HTR-8/SVneo (cell line): ENCODE results near the gene CASP10.
"Not testable (repeated sequence)": the region's sequence is repeated elsewhere in the genome, so short reads cannot be mapped to it uniquely, and the experiment has no call there.

Source experiments
- DNase-seq: peaks from one replicate; pipeline ENCODE4 v3.0.0; 2011; ENCODE audit warnings: low spot score, mixed read lengths; ENCODE audit not compliant: insufficient read length
- FAIRE-seq: peaks from 2 replicates; lab custom pipeline; 2011; peaks lifted over from hg19 to GRCh38; lab: Jason Lieb, UNC

CASP10 gene

DNA sequence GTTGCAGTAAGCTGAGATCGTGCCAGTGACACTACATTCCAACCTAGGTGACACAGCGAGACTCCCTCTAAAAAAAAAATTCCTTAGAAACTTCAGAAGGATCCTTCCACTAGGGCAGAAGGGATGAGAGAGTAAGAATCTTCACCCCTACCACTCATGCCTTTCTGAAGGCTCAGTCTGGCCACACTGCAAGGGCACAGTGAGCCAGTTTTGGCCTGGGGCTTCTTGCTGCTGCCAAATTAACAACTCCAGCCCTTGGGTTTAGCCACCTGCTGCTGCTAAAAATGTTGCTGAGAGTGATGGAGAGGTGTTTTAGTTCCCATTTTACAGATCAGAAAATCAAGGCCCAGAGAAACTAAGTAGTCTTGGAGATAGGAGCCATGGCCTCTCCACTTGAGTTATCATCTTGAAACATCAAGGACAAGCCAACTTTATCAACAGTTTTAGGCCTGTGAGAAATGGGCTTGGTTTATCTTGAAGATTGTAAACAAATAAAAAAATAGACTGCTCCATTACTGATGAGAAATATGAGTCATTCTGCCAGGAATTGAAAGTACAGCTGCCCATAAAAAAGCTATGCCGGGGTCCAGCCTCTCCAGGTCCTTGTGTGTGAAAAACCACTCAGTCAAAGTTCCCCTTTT lies 45.5 kb downstream of the CASP10 start:
- no peak for DNase-seq
- no peak for FAIRE-seq

DNA sequence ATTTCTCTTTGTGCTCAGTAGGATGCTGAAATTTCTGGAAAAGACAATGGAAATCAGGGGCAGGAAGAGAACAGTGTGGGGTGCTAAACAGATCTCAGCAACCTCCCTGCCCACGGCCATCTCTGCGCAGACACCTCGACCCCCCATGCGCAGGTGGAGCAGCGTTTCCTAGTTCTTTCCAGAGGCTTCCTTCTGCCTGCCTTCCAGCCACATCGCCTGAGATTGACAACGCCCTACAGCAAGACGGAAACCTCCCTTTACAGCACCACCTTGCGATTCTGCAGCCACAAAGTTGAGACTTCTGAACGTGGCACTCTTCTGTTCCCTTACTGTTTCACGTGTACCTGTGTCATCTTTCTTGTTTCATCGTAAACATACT lies 46.0 kb downstream of the CASP10 start:
- DNase-seq (no peak), FAIRE-seq (no peak)

DNA sequence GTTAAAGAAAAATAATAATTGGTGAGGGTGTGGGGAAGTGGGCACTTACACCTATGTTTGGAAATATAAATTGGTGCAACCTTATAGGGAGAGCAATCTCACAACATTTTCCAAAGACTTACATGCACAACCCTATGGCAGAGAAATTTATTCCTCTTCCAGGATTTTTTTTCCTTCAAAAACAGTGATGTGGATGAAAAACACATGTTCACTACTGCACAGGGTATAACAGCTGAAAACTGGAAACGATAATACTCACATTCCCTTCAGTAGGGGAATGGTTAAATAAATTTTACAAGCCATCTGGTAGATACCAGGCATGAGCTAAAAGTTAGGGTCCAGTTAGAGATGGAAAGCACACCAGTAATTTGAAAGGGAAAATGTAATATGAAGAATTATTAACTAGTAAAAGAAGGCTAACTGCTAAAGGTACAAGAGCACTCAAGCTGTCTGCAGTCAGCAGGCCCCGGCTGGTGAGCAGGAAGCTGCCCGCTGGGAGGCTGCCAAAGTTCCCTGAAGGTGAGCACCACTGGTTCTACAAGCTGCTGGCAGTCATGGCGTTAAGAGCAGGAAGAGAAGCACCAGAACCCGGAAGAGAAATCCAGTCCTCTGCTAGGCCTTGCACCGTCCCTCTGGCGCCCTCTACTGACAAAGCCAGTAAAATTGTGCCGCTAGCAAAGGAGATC lies 49.0 kb downstream of the CASP10 start:
- DNase-seq (peak; percentile 92), FAIRE-seq (no peak)

DNA sequence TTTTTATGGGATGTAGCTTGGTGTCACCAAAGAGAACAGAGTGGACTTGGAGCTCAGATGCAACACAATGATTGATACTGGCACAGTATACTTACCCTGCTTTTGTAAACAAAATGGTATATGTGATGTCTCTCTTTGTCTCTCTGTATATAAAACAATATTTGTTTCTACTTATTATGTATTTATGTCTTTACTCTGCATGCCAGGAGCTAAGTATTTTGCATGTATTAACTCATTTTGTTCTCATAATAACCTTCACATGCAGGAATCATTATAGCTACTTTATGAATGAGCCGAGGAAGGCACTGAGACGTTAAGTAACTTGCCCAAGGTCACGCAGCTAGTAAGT lies 49.5 kb downstream of the CASP10 start:
- FAIRE-seq (no peak), DNase-seq (no peak)

GRCh38 chr2:201233192-201233811 lies 50.4 kb downstream of the CASP10 start:
- FAIRE-seq (no peak), DNase-seq (peak; percentile 33)

DNA sequence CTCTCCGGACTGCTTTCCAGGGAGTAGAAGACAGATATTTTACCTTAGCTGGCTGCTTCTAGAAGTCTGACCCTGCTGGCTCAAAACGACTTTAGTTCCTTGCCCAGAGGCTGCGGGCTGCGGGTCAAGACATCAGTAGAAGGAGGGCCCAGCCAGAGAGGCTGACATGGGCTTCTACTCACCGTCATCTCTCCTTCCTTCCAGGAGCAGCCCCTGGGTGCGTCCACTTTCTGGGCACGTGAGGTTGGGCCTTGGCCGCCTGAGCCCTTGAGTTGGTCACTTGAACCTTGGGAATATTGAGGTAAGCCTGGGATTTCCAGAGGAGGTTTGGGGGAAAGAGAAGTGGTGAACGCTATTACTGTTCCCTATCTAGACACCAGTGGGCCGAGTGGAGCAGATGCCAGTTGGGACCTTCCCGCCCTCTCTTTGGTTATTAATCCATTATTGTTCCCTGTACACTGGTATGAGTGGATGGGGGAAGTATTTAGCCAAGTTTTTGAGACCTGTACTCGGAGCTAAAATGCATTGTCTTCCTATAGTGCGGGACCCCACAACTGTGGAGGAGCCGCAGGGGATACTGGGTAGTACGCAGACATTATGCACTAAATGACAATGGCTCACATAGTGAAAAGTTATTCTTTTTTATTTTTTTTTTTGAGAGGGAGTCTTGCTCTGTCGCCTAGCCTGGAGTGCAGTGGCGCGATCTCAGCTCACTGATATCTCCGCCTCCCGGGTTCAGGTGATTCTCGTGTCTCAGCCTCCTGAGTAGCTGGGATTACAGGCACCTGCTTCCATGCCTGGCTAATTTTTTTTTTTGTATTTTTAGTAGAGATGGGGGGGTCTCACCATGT lies 51.1 kb downstream of the CASP10 start:
- no peak for FAIRE-seq
- DNase-seq, result no peak

GRCh38 chr2:201234663-201235135 lies 51.8 kb downstream of the CASP10 start:
- FAIRE-seq (no peak), DNase-seq (no peak)

DNA sequence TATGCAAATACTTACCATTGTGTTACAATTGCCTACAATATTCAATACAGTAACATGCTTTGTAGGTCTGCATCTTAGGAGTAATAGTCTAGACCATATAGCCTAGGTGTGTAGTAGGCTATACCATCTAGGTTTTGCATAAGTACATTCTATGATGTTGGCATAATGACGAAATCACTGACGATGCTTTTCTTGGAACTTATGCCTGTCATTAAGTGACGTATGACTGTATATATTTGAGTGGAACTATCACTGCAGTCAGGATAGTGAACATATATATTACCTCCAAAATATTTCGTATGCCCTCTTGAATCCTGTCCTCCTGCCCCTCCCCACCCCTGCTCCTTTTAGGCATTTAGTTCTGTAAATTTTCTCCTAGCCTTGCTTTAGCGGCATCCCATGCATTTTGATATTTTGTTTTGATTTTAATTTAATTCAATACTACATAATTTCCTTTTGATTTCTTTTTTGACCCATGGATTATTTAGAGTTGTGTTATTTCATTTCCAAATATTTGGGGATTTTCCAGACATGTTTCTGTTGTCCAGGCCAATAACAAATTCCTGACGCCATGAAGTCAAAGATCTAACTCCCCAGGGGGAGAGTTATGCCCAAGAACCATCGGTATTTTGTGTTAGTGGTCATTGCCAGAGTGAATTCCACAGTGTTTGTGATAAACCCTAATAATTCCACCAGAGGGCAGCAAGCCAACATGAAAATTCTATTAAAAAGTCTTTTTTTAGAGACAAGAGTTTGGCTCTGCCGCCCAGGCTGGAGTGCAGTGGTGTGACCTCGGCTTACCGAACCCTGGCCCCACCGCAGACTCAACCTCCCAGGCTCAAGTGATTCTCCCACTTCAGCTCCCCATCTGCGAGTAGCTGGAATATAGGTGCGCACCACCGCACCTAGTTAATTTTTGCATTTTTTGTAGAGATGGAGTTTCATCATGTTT lies 53.2 kb downstream of the CASP10 start:
- DNase-seq (peak; percentile 63), FAIRE-seq (no peak)

DNA sequence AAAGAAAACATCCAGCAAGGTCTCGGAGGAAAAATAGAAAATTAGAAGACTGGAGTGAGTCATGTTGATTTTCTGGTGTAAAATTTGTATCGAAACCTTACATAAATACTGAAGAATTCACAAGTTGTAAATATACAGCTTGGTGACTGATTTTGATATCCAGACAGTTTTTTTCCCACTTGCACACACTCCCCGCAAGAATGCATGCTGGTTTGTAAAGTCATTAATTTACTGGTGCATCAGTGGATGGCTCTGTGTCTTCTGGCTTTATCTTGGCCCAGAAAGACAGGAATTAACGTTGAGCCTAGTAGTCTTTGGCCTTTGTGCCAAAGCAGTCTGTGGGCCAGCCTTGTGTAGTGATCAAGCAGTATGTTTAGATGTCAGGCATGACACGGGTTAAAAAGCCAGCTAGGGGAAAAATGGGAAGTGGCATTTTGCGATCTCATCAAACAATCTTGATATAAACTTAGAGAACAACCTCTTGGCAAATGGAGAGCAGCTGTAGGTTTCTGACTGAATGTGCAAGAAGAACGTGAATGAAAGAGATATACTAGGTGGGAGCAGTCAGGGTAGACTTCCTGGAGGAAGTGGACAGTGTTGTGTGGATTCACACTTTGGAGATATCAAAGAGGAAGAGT lies 54.7 kb downstream of the CASP10 start:
- FAIRE-seq (no peak), DNase-seq (no peak)

GRCh38 chr2:201239167-201239935 lies 56.4 kb downstream of the CASP10 start:
- not testable (repeated sequence) for FAIRE-seq, DNase-seq

DNA sequence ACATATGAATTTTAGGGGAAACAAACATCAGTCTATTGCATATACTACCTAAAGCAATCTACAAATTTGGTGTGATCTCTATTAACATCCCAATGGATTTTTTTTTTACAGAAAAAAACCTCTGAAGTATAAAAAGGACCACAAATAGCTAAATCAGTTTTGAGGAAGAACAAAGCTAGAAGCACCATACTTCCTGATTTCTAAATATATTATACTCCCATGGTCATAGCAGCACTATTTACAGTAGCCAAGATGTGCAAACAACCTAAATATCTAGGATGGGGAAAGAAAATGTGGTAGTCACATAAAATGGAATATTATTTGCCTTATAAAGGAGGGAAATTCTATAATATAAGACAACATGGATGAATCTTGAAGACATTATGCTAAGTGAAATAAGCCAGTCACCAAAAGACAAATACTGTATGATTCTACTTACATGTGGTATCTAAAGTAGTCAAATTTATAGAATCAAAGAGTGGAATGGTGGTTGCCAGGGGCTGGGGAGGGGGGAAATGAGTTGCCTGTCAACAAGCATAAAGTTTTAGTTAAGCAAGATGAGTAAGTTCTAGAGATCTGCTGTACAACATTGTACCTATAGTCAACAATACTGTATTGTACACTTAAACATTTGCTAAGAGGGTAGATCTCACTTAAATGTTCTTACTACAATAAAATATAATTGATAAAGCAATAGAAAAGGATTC lies 59.8 kb downstream of the CASP10 start:
- no peak for DNase-seq

GRCh38 chr2:201244829-201245228 lies 61.9 kb downstream of the CASP10 start:
- DNase-seq, result no peak
- FAIRE-seq, result no peak

More for the DNA sequence above, 59.8 kb downstream of the CASP10 start:
- no peak for FAIRE-seq

GRCh38 chr2:201246280-201246679 lies 63.3 kb downstream of the CASP10 start:
- DNase-seq, result no peak

GRCh38 chr2:201248288-201248844 lies 65.4 kb downstream of the CASP10 start:
- no peak for DNase-seq
- FAIRE-seq, result no peak

More at GRCh38 chr2:201246280-201246679, 63.3 kb downstream of the CASP10 start:
- FAIRE-seq, result no peak

DNA sequence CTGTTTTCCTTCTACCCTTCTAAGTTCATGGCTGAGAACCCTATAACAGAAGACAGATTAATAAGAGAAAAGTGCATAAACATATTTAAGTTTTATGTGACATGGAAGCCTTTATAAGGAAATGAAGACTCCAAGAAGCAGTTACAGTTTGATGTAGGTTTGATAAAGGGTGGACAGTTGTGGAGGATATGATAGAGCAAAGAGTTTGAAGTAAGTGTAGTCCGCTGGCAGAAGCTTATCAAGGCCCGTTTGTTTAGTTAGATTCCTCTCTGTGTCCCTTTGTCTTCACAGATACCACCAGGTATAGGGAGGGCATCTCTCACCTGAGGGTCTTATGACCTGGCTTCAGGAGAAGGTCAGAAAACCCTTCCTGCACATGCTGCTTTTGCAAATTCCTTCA lies 66.9 kb downstream of the CASP10 start:
- DNase-seq, result no peak
- no peak for FAIRE-seq

- DNase-seq (no peak), FAIRE-seq (no peak)
Observed at GRCh38 chr2:201250741-201251140, 67.8 kb downstream of the CASP10 start.

DNA sequence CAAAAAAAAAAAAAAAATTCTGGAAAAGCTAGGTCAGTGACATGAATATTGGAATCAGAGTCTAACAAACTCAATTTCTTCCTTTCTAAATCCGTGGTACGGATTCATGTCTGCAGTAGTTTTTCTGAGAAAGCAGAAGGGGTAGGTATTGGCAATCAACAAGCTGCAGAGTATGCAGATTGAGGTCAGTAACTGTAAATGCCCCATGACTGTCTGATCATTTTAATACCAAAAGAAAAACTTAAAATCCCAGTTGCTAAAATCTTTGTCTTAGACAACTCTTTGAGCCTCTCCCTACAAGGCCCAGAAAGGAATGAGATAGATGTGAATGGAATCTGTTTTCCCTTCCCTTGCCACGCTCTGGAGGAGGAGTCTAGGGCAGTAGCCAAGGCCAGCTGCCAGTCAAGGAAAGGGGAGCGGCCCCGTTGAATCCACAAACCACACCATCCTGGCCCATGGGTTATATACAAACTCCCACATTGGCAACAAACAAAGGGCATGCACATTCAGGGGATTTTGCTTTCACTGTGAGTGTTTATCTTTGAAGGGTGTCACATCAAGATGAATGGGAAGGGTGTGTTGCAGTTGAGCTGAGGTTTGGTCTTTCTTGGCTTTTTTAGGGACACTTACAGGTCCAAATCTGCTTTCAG lies 71.3 kb downstream of the CASP10 start:
- no peak for DNase-seq

More for the DNA sequence above, 71.3 kb downstream of the CASP10 start:
- no peak for FAIRE-seq
